Jurkat, Clone E6-1 (cell line): ENCODE measurements around the gene DPF1.
A peak's percentile ranks its signal among the peaks of the same experiment; 100 is the strongest.

Experiments used
- DNase-seq: peaks from one replicate; pipeline ENCODE4 v3.0.0-alpha.2; 2011; ENCODE audit warnings: low read depth, low spot score
- H3K4me3 ChIP-seq: 2 replicates; pipeline ENCODE4 v1.5.1; 2011; ENCODE audit warnings: mild to moderate bottlenecking, low read length, control low read depth, moderate library complexity

The DPF1 gene

GRCh38 chr19:38204728-38205127 lies 19.3 kb downstream of the DPF1 start:
- no peak overlapping the region for H3K4me3 ChIP-seq
- no peak for DNase-seq

- no peak overlapping the region for H3K4me3 ChIP-seq
Measured at GRCh38 chr19:38204096-38204495, 19.9 kb downstream of the DPF1 start.

GRCh38 chr19:38203197-38203596 lies 20.8 kb downstream of the DPF1 start:
- DNase-seq, result no peak
- no peak overlapping the region for H3K4me3 ChIP-seq

More at GRCh38 chr19:38204096-38204495, 19.9 kb downstream of the DPF1 start:
- DNase-seq, result no peak

- no peak overlapping the region for H3K4me3 ChIP-seq
- no peak for DNase-seq
Measured at GRCh38 chr19:38202504-38202903, 21.5 kb downstream of the DPF1 start.

GRCh38 chr19:38201731-38202130 lies 22.3 kb downstream of the DPF1 start:
- DNase-seq, result no peak
- no peak overlapping the region for H3K4me3 ChIP-seq

GRCh38 chr19:38199340-38199739 lies 24.7 kb downstream of the DPF1 start:
- DNase-seq, result no peak

GRCh38 chr19:38197937-38198704 lies 25.9 kb downstream of the DPF1 start:
- no peak overlapping the region for H3K4me3 ChIP-seq
- DNase-seq, result no peak

More at GRCh38 chr19:38199340-38199739, 24.7 kb downstream of the DPF1 start:
- H3K4me3 ChIP-seq, result no peak overlapping the region

GRCh38 chr19:38196948-38197656 lies 26.9 kb downstream of the DPF1 start:
- no peak for DNase-seq

GRCh38 chr19:38196245-38196837 lies 27.7 kb downstream of the DPF1 start:
- DNase-seq, result no peak
- no peak overlapping the region for H3K4me3 ChIP-seq

More at GRCh38 chr19:38196948-38197656, 26.9 kb downstream of the DPF1 start:
- no peak overlapping the region for H3K4me3 ChIP-seq

GRCh38 chr19:38195237-38195636 lies 28.8 kb downstream of the DPF1 start:
- DNase-seq, result no peak
- H3K4me3 ChIP-seq, result no peak overlapping the region

GRCh38 chr19:38194061-38194701 lies 29.8 kb downstream of the DPF1 start:
- no peak overlapping the region for H3K4me3 ChIP-seq
- DNase-seq, result no peak

GRCh38 chr19:38193445-38193844 lies 30.6 kb downstream of the DPF1 start:
- no peak for DNase-seq
- no peak overlapping the region for H3K4me3 ChIP-seq

- DNase-seq, result no peak
- no peak overlapping the region for H3K4me3 ChIP-seq
Measured at GRCh38 chr19:38191747-38192146, 32.3 kb downstream of the DPF1 start.

- peak; percentile 47 for DNase-seq
- no peak overlapping the region for H3K4me3 ChIP-seq
Measured at GRCh38 chr19:38190793-38191192, 33.2 kb downstream of the DPF1 start.

GRCh38 chr19:38190061-38190460 lies 34.0 kb downstream of the DPF1 start:
- no peak overlapping the region for H3K4me3 ChIP-seq
- no peak for DNase-seq

GRCh38 chr19:38185562-38185961 lies 38.5 kb downstream of the DPF1 start:
- no peak overlapping the region for H3K4me3 ChIP-seq
- no peak for DNase-seq

- DNase-seq, result no peak
- no peak overlapping the region for H3K4me3 ChIP-seq
Measured at GRCh38 chr19:38184815-38185214, 39.2 kb downstream of the DPF1 start.

- no peak overlapping the region for H3K4me3 ChIP-seq
- DNase-seq, result no peak
Measured at GRCh38 chr19:38183251-38183897, 40.6 kb downstream of the DPF1 start.

- no peak overlapping the region for H3K4me3 ChIP-seq
Measured at GRCh38 chr19:38182536-38183210, 41.3 kb downstream of the DPF1 start.

More at GRCh38 chr19:38182536-38183210, 41.3 kb downstream of the DPF1 start:
- DNase-seq, result no peak
